Left ventricle myocardium superior (tissue), 1 donor: ENCODE results near the gene PPEF2. TPM values are rescaled to one million over a fixed set of nuclear protein-coding genes. Genes with fewer than 3 reads are reported as not detected.
"Not testable (repeated sequence)": the region's sequence is repeated elsewhere in the genome, so short reads cannot be mapped to it uniquely, and the experiment has no call there.

Experiments
- ATAC-seq: fragments of 200-7000 bp; cut with Tn5 transposase; one replicate; pipeline ENCODE4 v1.9.1; 2020; ENCODE audit warnings: mild to moderate bottlenecking, moderate library complexity
- DNase-seq: peaks from one replicate; pipeline ENCODE4 v3.0.0-alpha.2; 2020
- intact Hi-C: fragments of 100-400 bp; cut with micrococcal nuclease; formaldehyde crosslinking; loops from one replicate; pipeline ENCODE4 v1.11.0; 2022
- total RNA-seq: library from RNA; stranded (reverse); fragmentation: NEBNext Ultra II Directional; extraction: Animal tissue kit (Norgen Biotek cat#: 25700); gene quantifications from one replicate; pipeline ENCODE4 v1.2.1, GENCODE V29; 2021
- donor health status: DM: no; HTN: yes; CAD: no; lungs with severe emphysema.

Gene PPEF2
- total RNA-seq, 1 donor from 2014 or later = not detected

DNA sequence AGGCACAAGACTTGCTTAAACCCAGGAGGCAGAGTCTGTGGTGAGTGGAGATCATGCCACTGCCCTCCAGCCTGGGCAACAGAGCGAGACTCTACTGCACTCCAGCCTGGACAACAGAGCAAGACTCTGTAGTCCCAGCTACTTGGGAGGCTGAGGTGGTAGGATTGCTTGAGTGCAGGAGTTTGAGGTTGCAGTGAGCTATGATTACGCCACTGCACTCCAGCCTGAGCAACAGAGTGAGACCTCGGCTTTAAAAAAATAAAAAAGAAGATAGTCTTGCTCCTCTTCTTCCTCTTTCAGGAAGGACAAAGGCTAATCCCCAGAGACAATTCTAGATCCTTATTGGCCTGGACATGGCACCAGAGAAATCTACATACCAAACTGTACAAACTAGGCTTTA, 5.7 kb upstream of the PPEF2 start:
- DNase-seq = no peak
- intact Hi-C loops = no loop called here
- no peak for ATAC-seq

DNA sequence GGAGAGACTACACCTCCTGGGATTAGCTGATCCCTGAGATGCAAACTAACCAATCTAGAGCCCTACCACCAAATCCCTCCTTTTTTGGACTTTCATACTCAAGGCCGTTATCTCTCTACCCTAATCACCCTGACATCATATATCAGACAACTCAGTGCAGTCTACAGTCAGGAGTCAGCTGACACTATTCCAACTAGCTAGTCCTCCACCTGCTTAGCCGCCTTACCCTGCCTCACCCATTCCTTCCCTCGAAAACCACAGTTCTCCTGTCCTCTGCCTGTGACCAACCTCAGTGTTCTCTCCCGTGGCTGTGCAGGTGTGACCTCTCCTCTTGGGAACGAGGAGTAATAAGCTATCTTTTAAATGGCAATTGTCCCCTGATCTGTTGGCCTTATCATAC, 1.8 kb upstream of the PPEF2 start:
- DNase-seq (no peak), ATAC-seq (no peak)
- intact Hi-C loops = no loop called here

- DNase-seq (no peak), ATAC-seq (no peak)
- intact Hi-C loops = no loop called here
Measured at GRCh38 chr4:75898536-75898935, 3.7 kb downstream of the PPEF2 start.

DNA sequence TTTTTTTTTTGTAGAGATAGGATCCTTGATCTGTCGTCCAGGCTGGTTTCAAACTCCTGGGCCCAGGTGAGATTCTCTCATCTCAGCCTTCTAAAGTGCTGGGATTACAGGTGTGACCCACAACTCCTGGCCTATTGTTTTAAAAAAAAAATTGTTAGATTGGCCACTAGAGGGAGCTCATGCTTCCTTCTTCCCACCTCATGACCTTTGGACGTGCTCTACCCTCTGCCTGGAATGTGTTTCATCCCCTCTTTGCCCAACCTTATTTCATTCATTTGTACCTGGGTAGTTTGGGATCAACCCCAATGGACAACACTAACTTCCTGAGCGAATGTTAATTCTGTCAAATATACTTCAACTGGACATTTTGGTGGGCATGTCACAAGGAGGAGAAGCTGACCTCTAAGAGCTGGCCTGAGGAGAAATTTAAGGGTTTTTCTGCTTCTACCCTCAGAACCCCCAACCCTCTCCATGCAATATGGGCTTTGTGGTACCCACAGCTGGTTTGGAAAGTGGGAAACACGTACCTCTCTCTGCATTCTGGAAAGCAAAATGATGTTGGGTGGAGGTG, 6.4 kb downstream of the PPEF2 start:
- no peak for DNase-seq
- ATAC-seq = peak; percentile 51
- intact Hi-C loops = no loop called here

GRCh38 chr4:75892508-75892907, 9.7 kb downstream of the PPEF2 start:
- DNase-seq (no peak), ATAC-seq (no peak)
- intact Hi-C loops = no loop called here

DNA sequence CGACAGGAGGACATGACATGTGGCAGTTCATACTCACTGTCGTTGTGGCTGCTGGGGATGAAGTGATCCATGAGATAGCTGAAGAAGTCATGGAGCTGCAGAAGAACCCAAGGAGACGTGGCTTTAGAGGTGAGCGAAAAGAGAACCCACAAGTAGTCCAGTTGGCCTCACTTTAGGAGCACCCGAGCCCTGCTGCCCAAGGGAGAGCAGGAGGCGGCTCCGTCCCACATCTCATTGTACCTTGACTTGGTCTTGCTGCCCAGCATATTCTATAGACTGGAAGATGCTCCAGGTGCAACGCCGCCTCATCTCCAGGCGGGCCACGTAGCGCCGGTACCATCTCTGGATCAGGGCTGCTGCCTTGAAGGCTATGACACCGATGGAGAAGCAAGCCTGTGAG, 10.6 kb downstream of the PPEF2 start:
- intact Hi-C loops = no loop called here
- no peak for ATAC-seq
- no peak for DNase-seq

- ATAC-seq = no peak
Measured at GRCh38 chr4:75889537-75890199, 12.6 kb downstream of the PPEF2 start.

GRCh38 chr4:75886104-75886503, 16.1 kb downstream of the PPEF2 start:
- intact Hi-C loops = no loop called here
- ATAC-seq = no peak
- DNase-seq = no peak

More at GRCh38 chr4:75889537-75890199, 12.6 kb downstream of the PPEF2 start:
- DNase-seq = no peak
- intact Hi-C loops = no loop called here

GRCh38 chr4:75881476-75881875, 20.8 kb downstream of the PPEF2 start:
- ATAC-seq (no peak), DNase-seq (no peak)
- intact Hi-C loops = no loop called here

DNA sequence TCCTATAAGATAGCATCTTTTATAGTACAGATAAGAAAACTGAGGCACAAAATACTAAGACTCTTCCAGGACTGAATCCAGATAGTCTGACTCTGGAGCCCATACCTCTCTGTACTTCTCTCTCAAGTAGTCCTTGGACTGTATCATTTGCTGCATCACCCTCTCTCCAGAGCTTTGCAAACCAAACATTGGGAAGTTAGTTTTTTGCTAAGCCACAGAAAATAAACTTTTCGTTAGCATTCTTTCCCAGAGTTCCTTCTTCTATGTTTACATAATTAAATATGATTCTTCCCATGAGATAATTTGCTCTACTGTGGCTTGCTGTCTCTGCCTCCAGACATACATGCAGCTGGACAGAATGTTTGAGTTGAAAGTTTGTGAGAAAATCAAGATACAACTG, 22.0 kb downstream of the PPEF2 start:
- intact Hi-C loops = no loop called here
- DNase-seq (no peak), ATAC-seq (no peak)

DNA sequence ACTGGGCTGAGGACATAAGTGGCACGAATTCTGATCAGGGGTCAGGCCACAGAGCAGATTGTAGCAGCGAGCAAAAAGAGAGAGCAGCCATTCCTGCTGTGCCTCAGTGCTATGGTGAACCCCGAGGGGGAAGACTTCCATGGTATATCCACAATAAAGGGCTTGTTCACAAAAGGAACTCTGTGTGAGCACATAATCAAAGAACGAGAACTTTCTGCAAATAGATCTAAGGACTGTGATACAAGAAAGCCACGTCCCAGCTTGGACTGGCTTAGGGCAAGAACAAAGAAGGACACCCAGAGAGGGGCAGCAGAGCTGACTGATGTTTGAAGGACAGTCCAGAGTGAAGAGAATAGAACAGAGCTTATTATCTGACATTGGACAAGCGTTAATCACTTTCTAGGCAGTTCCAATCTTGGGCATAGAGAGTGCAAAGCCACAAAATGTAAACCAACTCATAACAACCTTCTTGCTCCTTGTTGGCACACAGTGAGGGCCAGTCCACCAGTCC, 24.0 kb downstream of the PPEF2 start:
- ATAC-seq (no peak), DNase-seq (no peak)
- intact Hi-C loops = no loop called here

DNA sequence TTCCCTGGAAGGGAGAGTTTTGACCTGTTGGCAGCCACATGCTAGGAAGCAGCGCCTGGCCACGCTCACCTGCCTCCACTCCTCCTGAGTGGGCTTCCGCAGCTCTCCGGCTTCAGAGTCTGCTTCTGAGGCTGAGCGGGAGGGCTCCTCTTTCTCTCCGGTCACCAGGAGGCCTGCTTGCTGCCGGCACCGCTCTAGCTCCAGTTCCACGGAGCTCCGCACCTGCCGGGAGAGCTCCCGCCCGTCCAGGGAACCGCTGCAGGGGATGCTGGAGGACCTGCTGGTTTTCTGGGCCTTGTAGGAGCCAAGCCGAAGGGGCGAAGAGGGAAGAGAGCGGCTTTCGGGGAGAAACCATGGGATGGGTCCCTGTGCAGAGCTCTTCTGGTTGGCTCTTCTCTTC, 26.0 kb downstream of the PPEF2 start:
- no peak for DNase-seq
- ATAC-seq = no peak
- intact Hi-C loops = no loop called here

GRCh38 chr4:75869100-75869499, 33.2 kb downstream of the PPEF2 start:
- intact Hi-C loops = no loop called here
- ATAC-seq (peak; percentile 82), DNase-seq (no peak)

DNA sequence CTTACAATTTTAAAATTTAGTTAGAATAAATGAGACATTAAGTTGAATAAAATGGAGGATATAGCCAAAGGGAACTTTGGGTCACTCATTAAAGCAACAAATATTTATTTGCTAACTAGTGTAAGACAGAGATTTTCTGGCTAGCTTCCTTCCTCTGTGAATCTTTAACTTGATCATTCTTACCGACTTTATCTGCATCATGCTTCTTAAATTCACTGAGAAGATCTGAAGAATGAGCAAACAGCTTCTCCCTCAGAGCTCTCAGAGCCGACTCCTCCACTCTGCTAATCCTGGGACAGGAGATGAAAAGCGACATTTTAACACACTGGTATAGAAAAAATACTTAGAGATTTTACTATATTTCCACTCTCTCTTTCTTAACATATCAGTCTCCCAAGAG, 35.1 kb downstream of the PPEF2 start:
- ATAC-seq = no peak
- intact Hi-C loops = no loop called here
- no peak for DNase-seq

DNA sequence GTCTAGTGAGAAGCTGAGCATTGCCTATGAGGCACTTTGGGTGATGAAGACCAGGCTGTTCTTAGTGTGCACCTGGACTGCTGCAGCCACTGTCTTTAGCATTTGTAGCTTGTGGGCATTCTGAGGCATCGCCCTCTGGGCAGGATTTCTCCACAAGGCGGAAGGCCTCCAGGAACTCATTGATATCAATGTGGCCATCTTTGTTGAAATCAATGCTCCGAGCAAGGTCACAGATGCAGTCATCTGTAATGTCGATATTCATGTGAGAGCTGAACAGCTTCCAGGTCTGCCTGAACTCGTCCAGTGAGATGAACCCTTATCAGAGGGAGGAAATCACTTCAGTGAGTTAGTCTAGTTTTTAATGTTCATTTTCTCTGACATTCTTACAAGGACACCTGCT, 41.6 kb downstream of the PPEF2 start:
- no peak for ATAC-seq
- intact Hi-C loops = no loop called here
- no peak for DNase-seq

DNA sequence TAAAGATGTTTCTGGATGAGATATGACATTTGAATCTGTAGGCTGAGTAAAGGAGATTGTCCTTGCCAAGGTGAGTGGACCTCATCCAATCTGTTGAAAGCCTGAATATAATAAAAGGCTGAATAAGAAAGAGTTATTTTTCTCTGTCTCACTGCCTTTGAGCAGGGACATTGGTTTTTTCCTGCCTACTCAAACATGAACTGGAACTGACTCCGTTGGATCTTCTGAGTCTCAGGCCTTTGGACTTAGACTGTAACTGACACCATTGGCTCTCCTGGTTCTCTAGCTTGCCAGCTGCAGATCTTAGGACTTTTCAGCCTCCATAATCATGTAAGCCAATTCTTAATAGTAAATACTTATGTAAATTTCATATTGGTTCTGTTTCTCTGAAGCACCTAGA, 43.5 kb downstream of the PPEF2 start:
- DNase-seq (no peak), ATAC-seq (no peak)
- intact Hi-C loops = no loop called here

DNA sequence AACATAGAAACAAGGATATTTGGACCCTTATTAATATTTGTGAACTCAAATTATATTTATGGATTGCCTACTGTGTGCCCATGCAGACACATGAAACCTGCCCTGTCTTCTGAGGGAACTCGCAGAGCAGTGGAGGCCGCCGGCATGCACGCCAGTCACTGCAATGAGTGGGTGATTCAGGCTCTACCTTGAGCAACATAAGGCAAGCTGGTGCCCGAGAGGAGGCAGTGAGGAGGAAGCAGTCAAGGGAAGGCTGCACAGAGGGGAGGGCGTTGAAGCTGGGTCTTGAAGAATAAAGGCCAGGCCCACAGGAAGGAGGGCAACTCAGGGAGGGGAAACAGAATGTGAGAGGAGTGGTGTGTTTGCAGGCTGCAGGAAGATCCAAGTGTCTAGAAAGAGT, 52.8 kb downstream of the PPEF2 start:
- intact Hi-C loops = no loop called here
- no peak for DNase-seq
- ATAC-seq = no peak

GRCh38 chr4:75848891-75849290, 53.4 kb downstream of the PPEF2 start:
- intact Hi-C loops = no loop called here

GRCh38 chr4:75848171-75848760, 54.0 kb downstream of the PPEF2 start:
- ATAC-seq = peak; percentile 94
- DNase-seq = peak; percentile 41
- intact Hi-C loops = not testable (repeated sequence)

More at GRCh38 chr4:75848891-75849290, 53.4 kb downstream of the PPEF2 start:
- no peak for ATAC-seq
- no peak for DNase-seq

- no peak for ATAC-seq
- intact Hi-C loops = no loop called here
Measured at GRCh38 chr4:75845992-75846391, 56.3 kb downstream of the PPEF2 start.

GRCh38 chr4:75844151-75844662, 58.0 kb downstream of the PPEF2 start:
- intact Hi-C loops = no loop called here
- no peak for DNase-seq
- ATAC-seq = peak; percentile 21

More at GRCh38 chr4:75845992-75846391, 56.3 kb downstream of the PPEF2 start:
- no peak for DNase-seq
